Upper lobe of left lung (tissue), 6 donors: Measurements from ENCODE around the gene S100A3. TPM values are rescaled to one million over a fixed set of nuclear protein-coding genes. Genes with fewer than 3 reads are reported as not detected.
"Not testable (repeated sequence)": the region's sequence is repeated elsewhere in the genome, so short reads cannot be mapped to it uniquely, and the experiment has no call there.

Experiments used
- ATAC-seq, 2 donors: fragments of 200-7000 bp; cut with Tn5 transposase; one replicate each; pipeline ENCODE4 v1.9.1; 2022; ENCODE audit warnings: mild to moderate bottlenecking in 2 of 2, moderate library complexity in 2 of 2; ENCODE audit not compliant: low FRiP score in 2 of 2
- DNase-seq, 2 donors: peaks; one replicate each; pipeline ENCODE4 v3.0.0-alpha.2; 2019 to 2020
- H3K27ac ChIP-seq, 4 donors: fragments of 200-600 bp; sonication (generic); one replicate each; pipeline ENCODE4 v1.5.1; 2016 to 2019
- H3K27me3 ChIP-seq, 4 donors: fragments of 200-600 bp; sonication (generic); one replicate each; pipeline ENCODE4 v1.5.1; 2017 to 2019
- H3K36me3 ChIP-seq, 4 donors: fragments of 200-600 bp; sonication (generic); one replicate each; pipeline ENCODE4 v1.5.1; 2016 to 2019
- H3K4me1 ChIP-seq, 4 donors: fragments of 200-600 bp; sonication (generic); one replicate each; pipeline ENCODE4 v1.5.1; 2018 to 2019
- H3K4me3 ChIP-seq, 4 donors: fragments of 200-600 bp; sonication (generic); one replicate each; pipeline ENCODE4 v1.5.1; 2017 to 2019; ENCODE audit warnings: mild to moderate bottlenecking in 2 of 4, moderate library complexity in 1 of 4
- H3K9me3 ChIP-seq, 4 donors: fragments of 200-600 bp; sonication (generic); one replicate each; pipeline ENCODE4 v1.5.1; 2018 to 2019
- CTCF ChIP-seq, 6 experiments: fragments of 450-650 bp in 4 of 6; fragments of 200-600 bp in 2 of 6; sonication (generic) in 2 of 6; IDR thresholded peaks; one replicate each; pipeline ENCODE4 v1.5.1; 2016 to 2019; ENCODE audit warnings: antibody characterized with exemption in 6 of 6
- EP300 ChIP-seq, 4 donors: sonication (generic); formaldehyde crosslinking; IDR thresholded peaks; one replicate each; pipeline ENCODE4 v1.5.1; 2017; ENCODE audit warnings: antibody characterized with exemption in 4 of 4, control low read depth in 2 of 4
- POLR2A ChIP-seq, 4 donors: fragments of 450-650 bp; IDR thresholded peaks; one replicate each; pipeline ENCODE4 v1.5.1; 2016 to 2017; ENCODE audit warnings: antibody characterized with exemption in 4 of 4, mild to moderate bottlenecking in 2 of 4
- POLR2AphosphoS5 ChIP-seq, 2 donors: sonication (generic); formaldehyde crosslinking; IDR thresholded peaks; one replicate each; pipeline ENCODE4 v1.5.1; 2017; ENCODE audit warnings: antibody characterized with exemption in 2 of 2
- WGBS, 2 donors: methylation state at CpG; one replicate each; pipeline ENCODE4 v1.1.5; 2017 to 2018; 5-methylcytosine and 5-hydroxymethylcytosine counted together
- total RNA-seq, 6 donors: library from RNA; depleted of rRNA in 4 of 6; stranded (reverse); fragments of >200 nt in 4 of 6; gene quantifications; one replicate each; pipeline versions ENCODE4 v1.1.0 to v1.2.1, GENCODE V29; 2016 to 2021
- donor health status: DM: no; HTN: no; CAD: no; lungs with moderate emphysema.
- donor health status: DM: no; HTN: yes; CAD: no; lungs with severe emphysema.

Gene S100A3
- total RNA-seq, 6 donors from 2014 or later, result 2.0 to 4.4 (median 2.1) TPM; not detected in 1

GRCh38 chr1:153588482-153588881 is 39.4 kb upstream of the S100A3 start:
- WGBS, 2 donors, result 93 to 95% methylated on average over 2 of the region's 2 CpGs
- Histone ChIP-seq H3K36me3 (no peaks in the 10 kb centered on the region), H3K4me1 (no peaks in the 10 kb centered on the region), H3K4me3 (no peak overlapping the region), H3K9me3 (no peaks in the 10 kb centered on the region), H3K27me3 (no peaks in the 10 kb centered on the region), H3K27ac (no peak overlapping the region)
- DNase-seq (no peak), ATAC-seq (no peak)
- TF ChIP-seq EP300 (IDR thresholded peaks at IDR 0.05) (no peak), CTCF (IDR thresholded peaks at IDR 0.05) (no peak), POLR2AphosphoS5 (IDR thresholded peaks at IDR 0.05) (no peak), POLR2A (IDR thresholded peaks at IDR 0.05) (no peak)

- H3K27ac ChIP-seq, DNase-seq, H3K4me3 ChIP-seq, H3K36me3 ChIP-seq, ATAC-seq, H3K27me3 ChIP-seq, H3K4me1 ChIP-seq, H3K9me3 ChIP-seq: not testable (repeated sequence)
- 91 to 94% methylated on average over 10 of the region's 10 CpGs for WGBS, 2 donors
Measured at GRCh38 chr1:153588033-153588432, 39.0 kb upstream of the S100A3 start.

GRCh38 chr1:153587314-153587713 is 38.3 kb upstream of the S100A3 start:
- TF ChIP-seq POLR2A (IDR thresholded peaks at IDR 0.05) (no peak), EP300 (IDR thresholded peaks at IDR 0.05) (no peak), CTCF (IDR thresholded peaks at IDR 0.05) (no peak), POLR2AphosphoS5 (IDR thresholded peaks at IDR 0.05) (no peak)
- H3K36me3 ChIP-seq, result no peaks in the 10 kb centered on the region
- no peak overlapping the region for H3K4me3 ChIP-seq
- no peaks in the 10 kb centered on the region for H3K4me1 ChIP-seq
- ATAC-seq (no peak), DNase-seq (no peak)
- 57 to 59% methylated on average over 5 of the region's 5 CpGs for WGBS, 2 donors
- H3K27me3 ChIP-seq, result no peaks in the 10 kb centered on the region
- H3K27ac ChIP-seq, result no peak overlapping the region
- no peaks in the 10 kb centered on the region for H3K9me3 ChIP-seq

GRCh38 chr1:153586347-153586746 is 37.3 kb upstream of the S100A3 start:
- H3K4me1 ChIP-seq, result no peaks in the 10 kb centered on the region
- no peak for TF ChIP-seq POLR2A (IDR thresholded peaks at IDR 0.05)
- TF ChIP-seq EP300 (IDR thresholded peaks at IDR 0.05), result no peak
- TF ChIP-seq CTCF (IDR thresholded peaks at IDR 0.05), result no peak
- no peak for TF ChIP-seq POLR2AphosphoS5 (IDR thresholded peaks at IDR 0.05)
- DNase-seq, result no peak
- WGBS, 2 donors, result 41 to 50% methylated on average over 1 of the region's 1 CpG
- H3K4me3 ChIP-seq, result no peak overlapping the region
- no peak overlapping the region for H3K27ac ChIP-seq
- no peak for ATAC-seq
- no peaks in the 10 kb centered on the region for H3K27me3 ChIP-seq
- no peaks in the 10 kb centered on the region for H3K9me3 ChIP-seq
- H3K36me3 ChIP-seq, result no peaks in the 10 kb centered on the region

- Histone ChIP-seq H3K27ac (no peak overlapping the region), H3K27me3 (no peaks in the 10 kb centered on the region), H3K4me3 (no peak overlapping the region), H3K9me3 (no peaks in the 10 kb centered on the region), H3K4me1 (no peaks in the 10 kb centered on the region), H3K36me3 (no peaks in the 10 kb centered on the region)
- ATAC-seq (no peak), DNase-seq (no peak)
- TF ChIP-seq EP300 (IDR thresholded peaks at IDR 0.05) (no peak), POLR2A (IDR thresholded peaks at IDR 0.05) (no peak), POLR2AphosphoS5 (IDR thresholded peaks at IDR 0.05) (no peak), CTCF (IDR thresholded peaks at IDR 0.05) (no peak)
- 81 to 93% methylated on average over 1 of the region's 1 CpG for WGBS, 2 donors
Measured at GRCh38 chr1:153585006-153585405, 35.9 kb upstream of the S100A3 start.
